HG02852 (cell line): ENCODE measurements around the gene GPR150.

Experiments used
- ATAC-seq: cut with Tn5 transposase; IDR thresholded peaks from one replicate; pipeline ENCODE4 v1.9.1; 2021; ENCODE audit warnings: mild to moderate bottlenecking, moderate library complexity; ENCODE audit not compliant: unreplicated experiment

The GPR150 gene

GRCh38 chr5:95647886-95648860 is 28.3 kb downstream of the GPR150 start:
- no peak for ATAC-seq

- ATAC-seq: no peak
Measured at GRCh38 chr5:95649274-95649673, 29.4 kb downstream of the GPR150 start.

GRCh38 chr5:95649842-95650620 is 30.1 kb downstream of the GPR150 start:
- no peak for ATAC-seq

GRCh38 chr5:95652849-95653248 is 33.0 kb downstream of the GPR150 start:
- ATAC-seq: no peak

GRCh38 chr5:95654196-95654595 is 34.3 kb downstream of the GPR150 start:
- ATAC-seq: no peak

GRCh38 chr5:95655575-95655974 is 35.7 kb downstream of the GPR150 start:
- no peak for ATAC-seq

- no peak for ATAC-seq
Measured at GRCh38 chr5:95660060-95660459, 40.2 kb downstream of the GPR150 start.

GRCh38 chr5:95662946-95663345 is 43.1 kb downstream of the GPR150 start:
- ATAC-seq: no peak

- no peak for ATAC-seq
Measured at GRCh38 chr5:95664204-95664786, 44.4 kb downstream of the GPR150 start.

GRCh38 chr5:95667061-95667618 is 47.3 kb downstream of the GPR150 start:
- ATAC-seq: no peak

GRCh38 chr5:95667678-95668077 is 47.8 kb downstream of the GPR150 start:
- ATAC-seq: no peak

- no peak for ATAC-seq
Measured at GRCh38 chr5:95668216-95668615, 48.3 kb downstream of the GPR150 start.

GRCh38 chr5:95668728-95669127 is 48.8 kb downstream of the GPR150 start:
- ATAC-seq: no peak

- no peak for ATAC-seq
Measured at GRCh38 chr5:95669540-95669939, 49.7 kb downstream of the GPR150 start.

- no peak for ATAC-seq
Measured at GRCh38 chr5:95669985-95670384, 50.1 kb downstream of the GPR150 start.

GRCh38 chr5:95670568-95670967 is 50.7 kb downstream of the GPR150 start:
- ATAC-seq: no peak
